SK-N-SH treated with all-trans-retinoic acid at 6 μM for 48 hours (cell line): Measurements from ENCODE around the gene FAM114A1.

Experiments
- ATAC-seq: fragments of 200-7000 bp; cut with Tn5 transposase; 3 replicates; pipeline ENCODE4 v1.9.1; 2020; ENCODE audit warnings: mild to moderate bottlenecking, moderate library complexity
- ARNTL ChIP-seq: fragments of 450-650 bp; formaldehyde crosslinking; IDR thresholded peaks from 2 replicates; pipeline ENCODE4 v1.5.0; 2020; ENCODE audit warnings: low read depth, mild to moderate bottlenecking, moderate library complexity, borderline replicate concordance
- BACH2 ChIP-seq: fragments of 250-450 bp; sonication (Bioruptor Pico); IDR thresholded peaks from 2 replicates; pipeline ENCODE4 v1.9.0; 2021; ENCODE audit warnings: mild to moderate bottlenecking, borderline replicate concordance
- CSDC2 ChIP-seq: fragments of 250-450 bp; sonication (Bioruptor Pico); IDR thresholded peaks from 2 replicates; pipeline ENCODE4 v1.5.0; 2020; ENCODE audit warnings: mild to moderate bottlenecking, moderate library complexity
- ESRRG ChIP-seq: fragments of 250-450 bp; sonication (Bioruptor Pico); IDR thresholded peaks from 2 replicates; pipeline ENCODE4 v1.6.1; 2021; ENCODE audit warnings: mild to moderate bottlenecking
- GLIS3 ChIP-seq: fragments of 250-450 bp; sonication (Bioruptor Pico); IDR thresholded peaks from 2 replicates; pipeline ENCODE4 v1.5.0; 2020; ENCODE audit warnings: mild to moderate bottlenecking, moderate library complexity
- ISL1 ChIP-seq: fragments of 250-450 bp; sonication (Bioruptor Pico); IDR thresholded peaks from 2 replicates; pipeline ENCODE4 v2.1.2; 2022; ENCODE audit warnings: mild to moderate bottlenecking, moderate library complexity
- OSR1 ChIP-seq: fragments of 250-450 bp; sonication (Bioruptor Pico); IDR thresholded peaks from 2 replicates; pipeline ENCODE4 v1.8.0; 2022; ENCODE audit warnings: moderate library complexity, mild to moderate bottlenecking, inconsistent platforms
- PPARA ChIP-seq: fragments of 250-450 bp; sonication (Bioruptor Pico); IDR thresholded peaks from 2 replicates; pipeline ENCODE4 v1.5.0; 2020; ENCODE audit warnings: mild to moderate bottlenecking, borderline replicate concordance
- SNAI2 ChIP-seq: fragments of 250-450 bp; sonication (Bioruptor Pico); IDR thresholded peaks from 2 replicates; pipeline ENCODE4 v1.5.0; 2020; ENCODE audit warnings: mild to moderate bottlenecking, moderate library complexity
- TCF4 ChIP-seq: fragments of 250-450 bp; sonication (Bioruptor Pico); IDR thresholded peaks from 2 replicates; pipeline ENCODE4 v1.8.0; 2021; ENCODE audit warnings: mild to moderate bottlenecking, moderate library complexity, borderline replicate concordance
- TOX ChIP-seq: fragments of 250-450 bp; sonication (Bioruptor Pico); IDR thresholded peaks from 2 replicates; pipeline ENCODE4 v1.8.0; 2021; ENCODE audit warnings: mild to moderate bottlenecking, moderate library complexity, borderline replicate concordance
- ZC3H10 ChIP-seq: fragments of 250-450 bp; sonication (Bioruptor Pico); IDR thresholded peaks from 2 replicates; pipeline ENCODE4 v1.5.1; 2021; ENCODE audit warnings: mild to moderate bottlenecking, moderate library complexity
- ZFP3 ChIP-seq: fragments of 250-450 bp; sonication (Bioruptor Pico); IDR thresholded peaks from 2 replicates; pipeline ENCODE4 v1.5.0; 2020; ENCODE audit warnings: mild to moderate bottlenecking, moderate library complexity
- ZFP30 ChIP-seq: fragments of 450-650 bp; formaldehyde crosslinking; IDR thresholded peaks from 2 replicates; pipeline ENCODE4 v1.5.0; 2022; ENCODE audit warnings: mild to moderate bottlenecking, moderate library complexity
- ZNF565 ChIP-seq: fragments of 450-650 bp; formaldehyde crosslinking; conservative IDR thresholded peaks from 2 replicates; pipeline ENCODE4 v1.5.0; 2020; ENCODE audit warnings: low read depth, mild to moderate bottlenecking, moderate library complexity
- ZNF70 ChIP-seq: fragments of 450-650 bp; formaldehyde crosslinking; IDR thresholded peaks from 2 replicates; pipeline ENCODE4 v1.5.0; 2020; ENCODE audit warnings: mild to moderate bottlenecking, moderate library complexity
- ZNF8 ChIP-seq: fragments of 450-650 bp; formaldehyde crosslinking; IDR thresholded peaks from 2 replicates; pipeline ENCODE4 v1.5.0; 2020; ENCODE audit warnings: mild to moderate bottlenecking, moderate library complexity
- TF ChIP-seq, protein P1 (sequence below): fragments of 250-450 bp; sonication (Bioruptor Pico); IDR thresholded peaks from 2 replicates; pipeline ENCODE4 v1.5.0; 2020; ENCODE audit warnings: mild to moderate bottlenecking, moderate library complexity
- TF ChIP-seq, protein P2 (sequence below): fragments of 250-450 bp; sonication (Bioruptor Pico); IDR thresholded peaks from 2 replicates; pipeline ENCODE4 v1.5.1; 2021; ENCODE audit warnings: mild to moderate bottlenecking, moderate library complexity
- TF ChIP-seq, protein P3 (sequence below): fragments of 250-450 bp; sonication (Bioruptor Pico); IDR thresholded peaks from 2 replicates; pipeline ENCODE4 v1.8.0; 2021; ENCODE audit warnings: low read depth, mild to moderate bottlenecking, moderate library complexity, borderline replicate concordance
- TF ChIP-seq, protein P4 (sequence below): fragments of 250-450 bp; sonication (Bioruptor Pico); IDR thresholded peaks from 2 replicates; pipeline ENCODE4 v1.8.0; 2020; ENCODE audit warnings: mild to moderate bottlenecking, moderate library complexity, borderline replicate concordance

The FAM114A1 gene

DNA sequence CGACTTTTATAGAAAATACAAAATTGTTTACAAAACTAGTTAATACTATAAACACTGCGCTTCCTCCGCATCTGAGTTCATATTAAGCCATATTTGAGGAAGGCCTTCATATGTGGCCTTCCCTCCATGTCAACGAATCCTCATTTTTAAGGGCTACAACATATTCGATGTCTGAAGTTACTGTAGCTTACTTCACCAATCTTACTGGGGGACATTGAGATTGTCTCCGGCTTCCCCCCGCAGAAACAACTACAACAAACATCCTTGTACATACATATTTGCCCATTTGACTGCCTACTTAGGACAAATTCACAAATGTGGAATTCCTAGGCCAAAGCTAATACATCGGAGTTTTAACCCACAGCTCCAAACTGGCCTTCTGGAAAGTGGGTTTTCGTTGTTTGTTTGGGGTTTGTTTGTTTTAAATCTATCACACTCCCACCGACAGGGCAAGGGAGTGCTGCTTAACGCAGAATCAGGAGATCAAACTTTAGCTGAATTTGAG lies 581 bp upstream of the FAM114A1 start:
- no peak for ATAC-seq
- TF ChIP-seq CSDC2 (CRISPR knock-in tag) (no peak), GLIS3 (no peak), PPARA (CRISPR knock-in tag) (no peak), ZC3H10 (CRISPR knock-in tag) (no peak), ZFP30 (CRISPR knock-in tag) (no peak), ZNF8 (CRISPR knock-in tag) (no peak), ZNF565 (CRISPR knock-in tag) (no peak), OSR1 (CRISPR knock-in tag) (no peak), SNAI2 (no peak)
- TF ChIP-seq, protein P1, sequence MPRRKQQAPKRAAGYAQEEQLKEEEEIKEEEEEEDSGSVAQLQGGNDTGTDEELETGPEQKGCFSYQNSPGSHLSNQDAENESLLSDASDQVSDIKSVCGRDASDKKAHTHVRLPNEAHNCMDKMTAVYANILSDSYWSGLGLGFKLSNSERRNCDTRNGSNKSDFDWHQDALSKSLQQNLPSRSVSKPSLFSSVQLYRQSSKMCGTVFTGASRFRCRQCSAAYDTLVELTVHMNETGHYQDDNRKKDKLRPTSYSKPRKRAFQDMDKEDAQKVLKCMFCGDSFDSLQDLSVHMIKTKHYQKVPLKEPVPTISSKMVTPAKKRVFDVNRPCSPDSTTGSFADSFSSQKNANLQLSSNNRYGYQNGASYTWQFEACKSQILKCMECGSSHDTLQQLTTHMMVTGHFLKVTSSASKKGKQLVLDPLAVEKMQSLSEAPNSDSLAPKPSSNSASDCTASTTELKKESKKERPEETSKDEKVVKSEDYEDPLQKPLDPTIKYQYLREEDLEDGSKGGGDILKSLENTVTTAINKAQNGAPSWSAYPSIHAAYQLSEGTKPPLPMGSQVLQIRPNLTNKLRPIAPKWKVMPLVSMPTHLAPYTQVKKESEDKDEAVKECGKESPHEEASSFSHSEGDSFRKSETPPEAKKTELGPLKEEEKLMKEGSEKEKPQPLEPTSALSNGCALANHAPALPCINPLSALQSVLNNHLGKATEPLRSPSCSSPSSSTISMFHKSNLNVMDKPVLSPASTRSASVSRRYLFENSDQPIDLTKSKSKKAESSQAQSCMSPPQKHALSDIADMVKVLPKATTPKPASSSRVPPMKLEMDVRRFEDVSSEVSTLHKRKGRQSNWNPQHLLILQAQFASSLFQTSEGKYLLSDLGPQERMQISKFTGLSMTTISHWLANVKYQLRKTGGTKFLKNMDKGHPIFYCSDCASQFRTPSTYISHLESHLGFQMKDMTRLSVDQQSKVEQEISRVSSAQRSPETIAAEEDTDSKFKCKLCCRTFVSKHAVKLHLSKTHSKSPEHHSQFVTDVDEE: no peak
- TF ChIP-seq, protein P2, sequence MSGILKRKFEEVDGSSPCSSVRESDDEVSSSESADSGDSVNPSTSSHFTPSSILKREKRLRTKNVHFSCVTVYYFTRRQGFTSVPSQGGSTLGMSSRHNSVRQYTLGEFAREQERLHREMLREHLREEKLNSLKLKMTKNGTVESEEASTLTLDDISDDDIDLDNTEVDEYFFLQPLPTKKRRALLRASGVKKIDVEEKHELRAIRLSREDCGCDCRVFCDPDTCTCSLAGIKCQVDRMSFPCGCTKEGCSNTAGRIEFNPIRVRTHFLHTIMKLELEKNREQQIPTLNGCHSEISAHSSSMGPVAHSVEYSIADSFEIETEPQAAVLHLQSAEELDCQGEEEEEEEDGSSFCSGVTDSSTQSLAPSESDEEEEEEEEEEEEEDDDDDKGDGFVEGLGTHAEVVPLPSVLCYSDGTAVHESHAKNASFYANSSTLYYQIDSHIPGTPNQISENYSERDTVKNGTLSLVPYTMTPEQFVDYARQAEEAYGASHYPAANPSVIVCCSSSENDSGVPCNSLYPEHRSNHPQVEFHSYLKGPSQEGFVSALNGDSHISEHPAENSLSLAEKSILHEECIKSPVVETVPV (CRISPR knock-in tag): no peak

DNA sequence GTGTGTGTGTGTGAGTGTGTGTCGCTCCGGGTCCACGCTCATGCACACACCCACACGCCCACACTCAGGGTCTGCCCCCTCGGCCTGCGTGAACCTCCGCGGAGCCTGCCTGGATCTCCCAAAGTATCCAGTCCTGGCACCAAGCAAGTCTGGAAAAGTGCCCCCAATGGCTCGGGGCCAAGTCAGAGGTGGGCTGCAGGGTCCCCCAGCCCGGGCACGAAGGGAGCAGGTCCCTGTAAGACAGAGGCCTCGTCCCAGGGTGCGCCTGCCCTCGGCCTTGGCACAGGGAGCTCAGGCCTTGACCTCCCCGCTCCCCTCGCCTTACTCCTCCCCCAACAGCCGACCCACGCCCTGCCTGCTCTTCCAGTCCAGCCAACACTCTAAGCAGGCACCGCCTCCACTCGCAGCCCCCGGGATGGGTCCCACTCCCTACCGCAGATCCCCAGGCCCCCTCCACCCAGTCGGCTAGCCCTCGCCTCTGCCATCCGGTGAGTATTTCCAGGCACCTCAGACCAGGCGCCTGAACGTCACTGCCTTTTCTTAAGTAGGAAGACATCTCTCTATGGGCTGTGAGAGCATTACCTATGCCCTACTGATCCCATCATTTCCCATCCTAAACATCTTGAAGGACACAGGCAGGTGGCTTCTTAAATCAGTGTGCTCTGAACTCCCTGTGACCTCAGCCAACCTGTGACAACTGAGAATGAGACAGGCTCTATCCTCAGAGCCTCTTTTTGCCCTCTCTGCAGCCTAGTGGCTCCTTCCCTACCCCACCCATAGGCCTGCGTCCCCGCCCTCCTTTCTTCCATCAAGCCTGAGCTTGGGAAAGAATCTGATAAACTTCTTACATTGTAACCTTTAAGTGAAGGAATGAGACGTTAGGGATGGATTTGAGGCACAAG lies 704 bp downstream of the FAM114A1 start:
- no peak for TF ChIP-seq BACH2 (CRISPR knock-in tag)
- no peak for TF ChIP-seq ARNTL (CRISPR knock-in tag)
- TF ChIP-seq OSR1 (CRISPR knock-in tag): no peak
- TF ChIP-seq, protein P3, sequence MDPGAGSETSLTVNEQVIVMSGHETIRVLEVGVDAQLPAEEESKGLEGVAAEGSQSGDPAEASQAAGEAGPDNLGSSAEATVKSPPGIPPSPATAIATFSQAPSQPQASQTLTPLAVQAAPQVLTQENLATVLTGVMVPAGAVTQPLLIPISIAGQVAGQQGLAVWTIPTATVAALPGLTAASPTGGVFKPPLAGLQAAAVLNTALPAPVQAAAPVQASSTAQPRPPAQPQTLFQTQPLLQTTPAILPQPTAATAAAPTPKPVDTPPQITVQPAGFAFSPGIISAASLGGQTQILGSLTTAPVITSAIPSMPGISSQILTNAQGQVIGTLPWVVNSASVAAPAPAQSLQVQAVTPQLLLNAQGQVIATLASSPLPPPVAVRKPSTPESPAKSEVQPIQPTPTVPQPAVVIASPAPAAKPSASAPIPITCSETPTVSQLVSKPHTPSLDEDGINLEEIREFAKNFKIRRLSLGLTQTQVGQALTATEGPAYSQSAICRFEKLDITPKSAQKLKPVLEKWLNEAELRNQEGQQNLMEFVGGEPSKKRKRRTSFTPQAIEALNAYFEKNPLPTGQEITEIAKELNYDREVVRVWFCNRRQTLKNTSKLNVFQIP: no peak
- TF ChIP-seq ZNF70: no peak
- TF ChIP-seq ZNF565 (CRISPR knock-in tag): no peak
- TF ChIP-seq, all 23 proteins: peak for 0
- peak; percentile 44 for ATAC-seq

DNA sequence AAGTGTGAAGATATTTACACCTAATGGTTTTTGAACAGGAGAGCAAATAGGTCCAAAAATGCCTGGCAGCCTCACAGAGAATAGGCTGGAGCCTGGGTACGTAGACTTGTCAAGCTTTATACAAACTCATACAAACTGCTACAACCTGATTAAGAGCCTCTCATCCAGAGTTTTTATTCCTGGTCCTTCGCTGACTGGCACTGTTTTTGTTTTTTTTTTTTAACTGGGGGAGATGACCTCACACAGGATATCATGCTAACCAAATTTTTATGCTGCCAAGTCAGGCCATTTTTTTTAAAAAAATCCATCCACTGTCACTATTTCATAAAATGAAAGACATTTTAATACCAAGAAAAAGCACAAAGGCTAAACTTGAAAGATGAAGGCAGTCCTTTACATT lies 1.9 kb downstream of the FAM114A1 start:
- TF ChIP-seq ZNF70 (no peak), ISL1 (CRISPR knock-in tag) (no peak), ZFP3 (CRISPR knock-in tag) (no peak), ESRRG (CRISPR knock-in tag) (no peak), PPARA (CRISPR knock-in tag) (no peak), OSR1 (CRISPR knock-in tag) (no peak), ZFP30 (CRISPR knock-in tag) (no peak), TOX (CRISPR knock-in tag) (no peak), ZNF565 (CRISPR knock-in tag) (no peak), GLIS3 (no peak), SNAI2 (no peak), TCF4 (CRISPR knock-in tag) (no peak), ZC3H10 (CRISPR knock-in tag) (no peak), ZNF8 (CRISPR knock-in tag) (no peak)
- TF ChIP-seq, protein P1: no peak
- TF ChIP-seq, protein P3: no peak
- TF ChIP-seq, protein P4, sequence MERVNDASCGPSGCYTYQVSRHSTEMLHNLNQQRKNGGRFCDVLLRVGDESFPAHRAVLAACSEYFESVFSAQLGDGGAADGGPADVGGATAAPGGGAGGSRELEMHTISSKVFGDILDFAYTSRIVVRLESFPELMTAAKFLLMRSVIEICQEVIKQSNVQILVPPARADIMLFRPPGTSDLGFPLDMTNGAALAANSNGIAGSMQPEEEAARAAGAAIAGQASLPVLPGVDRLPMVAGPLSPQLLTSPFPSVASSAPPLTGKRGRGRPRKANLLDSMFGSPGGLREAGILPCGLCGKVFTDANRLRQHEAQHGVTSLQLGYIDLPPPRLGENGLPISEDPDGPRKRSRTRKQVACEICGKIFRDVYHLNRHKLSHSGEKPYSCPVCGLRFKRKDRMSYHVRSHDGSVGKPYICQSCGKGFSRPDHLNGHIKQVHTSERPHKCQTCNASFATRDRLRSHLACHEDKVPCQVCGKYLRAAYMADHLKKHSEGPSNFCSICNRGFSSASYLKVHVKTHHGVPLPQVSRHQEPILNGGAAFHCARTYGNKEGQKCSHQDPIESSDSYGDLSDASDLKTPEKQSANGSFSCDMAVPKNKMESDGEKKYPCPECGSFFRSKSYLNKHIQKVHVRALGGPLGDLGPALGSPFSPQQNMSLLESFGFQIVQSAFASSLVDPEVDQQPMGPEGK: no peak
- TF ChIP-seq, all 23 proteins: peak for 0
- ATAC-seq: no peak
